AG04449 (cell line): ENCODE data around the gene NLGN1.

Source experiments
- CTCF ChIA-PET: fragments of 350-600 bp; formaldehyde crosslinking; extraction: SDS; loops from one replicate; lab custom pipeline; 2021; ENCODE audit warnings: antibody characterized with exemption; lab: Yijun Ruan, JAX
- POLR2A ChIA-PET: fragments of 400-600, 350-600 bp; formaldehyde crosslinking; extraction: SDS; loops from one replicate; lab custom pipeline; 2020; ENCODE audit warnings: antibody characterized with exemption, inconsistent platforms; lab: Yijun Ruan, JAX
- DNase-seq: peaks from one replicate; pipeline ENCODE4 v3.0.0-alpha.2; 2010; ENCODE audit warnings: low read depth, low spot score
- H3K4me3 ChIP-seq: 2 replicates; pipeline ENCODE4 v1.5.1; 2011; ENCODE audit warnings: low read depth, mild to moderate bottlenecking, control low read depth, low read length
- TF ChIP-seq, protein P1 (sequence below): IDR thresholded peaks from one replicate; pipeline ENCODE4 v1.5.1; 2011; ENCODE audit warnings: mild to moderate bottlenecking, moderate library complexity, low read length, control low read depth, inconsistent platforms; ENCODE audit not compliant: insufficient read depth; ENCODE audit errors: missing control alignments

NLGN1 gene

DNA sequence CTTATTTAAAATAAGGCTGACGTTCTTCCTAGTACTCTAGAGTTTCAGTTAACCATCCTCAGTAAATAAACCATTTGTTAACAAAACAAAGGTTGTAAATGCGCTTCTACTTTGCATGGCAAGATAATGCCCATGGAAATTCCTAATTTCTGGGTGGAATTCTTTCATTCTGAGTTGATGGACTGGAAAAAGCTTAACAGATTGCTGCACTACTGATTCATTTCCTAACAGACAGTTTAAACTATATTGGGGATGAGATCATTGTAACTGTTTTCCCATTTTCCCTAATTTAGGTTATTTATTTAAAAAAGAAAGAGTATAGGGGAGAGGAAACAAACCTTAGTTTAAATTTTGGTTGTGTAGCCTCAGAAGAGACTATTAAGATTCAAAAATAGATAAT is 342.2 kb downstream of the NLGN1 start:
- H3K4me3 ChIP-seq: no peak overlapping the region
- TF ChIP-seq, protein P1, sequence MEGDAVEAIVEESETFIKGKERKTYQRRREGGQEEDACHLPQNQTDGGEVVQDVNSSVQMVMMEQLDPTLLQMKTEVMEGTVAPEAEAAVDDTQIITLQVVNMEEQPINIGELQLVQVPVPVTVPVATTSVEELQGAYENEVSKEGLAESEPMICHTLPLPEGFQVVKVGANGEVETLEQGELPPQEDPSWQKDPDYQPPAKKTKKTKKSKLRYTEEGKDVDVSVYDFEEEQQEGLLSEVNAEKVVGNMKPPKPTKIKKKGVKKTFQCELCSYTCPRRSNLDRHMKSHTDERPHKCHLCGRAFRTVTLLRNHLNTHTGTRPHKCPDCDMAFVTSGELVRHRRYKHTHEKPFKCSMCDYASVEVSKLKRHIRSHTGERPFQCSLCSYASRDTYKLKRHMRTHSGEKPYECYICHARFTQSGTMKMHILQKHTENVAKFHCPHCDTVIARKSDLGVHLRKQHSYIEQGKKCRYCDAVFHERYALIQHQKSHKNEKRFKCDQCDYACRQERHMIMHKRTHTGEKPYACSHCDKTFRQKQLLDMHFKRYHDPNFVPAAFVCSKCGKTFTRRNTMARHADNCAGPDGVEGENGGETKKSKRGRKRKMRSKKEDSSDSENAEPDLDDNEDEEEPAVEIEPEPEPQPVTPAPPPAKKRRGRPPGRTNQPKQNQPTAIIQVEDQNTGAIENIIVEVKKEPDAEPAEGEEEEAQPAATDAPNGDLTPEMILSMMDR: no peak
- ChIA-PET POLR2A (interaction anchor here (0.7 kb wide), 1 partner anchor 641 kb away, joined by 4 read pairs; no protein-coding TSS in a partner anchor), CTCF (no interaction called here)
- no peak for DNase-seq

DNA sequence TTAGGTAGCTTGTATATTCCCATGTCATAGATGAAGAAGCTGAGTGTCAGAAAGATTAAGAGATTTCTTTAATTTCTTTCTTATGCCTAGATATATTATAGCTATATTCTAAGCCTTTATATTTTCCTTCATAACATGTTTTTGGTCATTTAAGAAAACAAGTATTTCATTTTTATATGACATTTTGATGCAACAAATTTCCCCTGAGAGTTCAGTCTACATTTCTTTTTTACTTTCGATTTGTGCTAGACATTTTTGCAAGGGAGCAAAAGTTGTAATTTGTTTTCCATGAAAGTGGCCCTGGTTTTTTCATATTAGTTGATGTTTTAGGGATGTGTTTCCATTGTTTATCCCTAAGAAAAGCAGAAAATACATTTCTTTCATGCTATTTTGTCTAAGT is 344.9 kb downstream of the NLGN1 start:
- TF ChIP-seq, protein P1: no peak
- H3K4me3 ChIP-seq: no peak overlapping the region
- POLR2A ChIA-PET: no interaction called here

DNA sequence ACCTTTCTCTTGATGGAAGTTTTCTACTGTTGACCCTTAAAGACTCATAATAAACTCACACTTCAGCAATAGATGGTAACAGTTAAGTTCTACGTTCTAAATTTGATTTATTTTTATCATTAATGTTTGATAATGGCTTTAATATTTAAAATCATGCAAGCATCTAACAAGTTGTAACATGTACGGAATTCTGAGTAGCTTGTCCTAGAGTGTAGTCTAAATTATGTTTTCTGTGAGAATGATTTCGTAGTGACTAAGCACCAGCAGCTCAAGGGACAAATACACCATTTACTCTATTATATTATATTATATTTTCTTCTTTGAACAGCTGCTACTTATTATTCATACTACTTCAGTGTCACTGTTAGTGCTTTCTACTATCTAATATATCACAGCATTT is 345.6 kb downstream of the NLGN1 start:
- DNase-seq: no peak
- ChIA-PET POLR2A (no interaction called here), CTCF (interaction anchor here (0.8 kb wide), 1 partner anchor 10 kb away, joined by 3 read pairs; no protein-coding TSS in a partner anchor)
- TF ChIP-seq, protein P1: no peak
- no peak overlapping the region for H3K4me3 ChIP-seq

More for the DNA sequence above, 344.9 kb downstream of the NLGN1 start:
- CTCF ChIA-PET: interaction anchor here (1.8 kb wide), 1 partner anchor 10 kb away, joined by 7 read pairs; no protein-coding TSS in a partner anchor
- DNase-seq: no peak

DNA sequence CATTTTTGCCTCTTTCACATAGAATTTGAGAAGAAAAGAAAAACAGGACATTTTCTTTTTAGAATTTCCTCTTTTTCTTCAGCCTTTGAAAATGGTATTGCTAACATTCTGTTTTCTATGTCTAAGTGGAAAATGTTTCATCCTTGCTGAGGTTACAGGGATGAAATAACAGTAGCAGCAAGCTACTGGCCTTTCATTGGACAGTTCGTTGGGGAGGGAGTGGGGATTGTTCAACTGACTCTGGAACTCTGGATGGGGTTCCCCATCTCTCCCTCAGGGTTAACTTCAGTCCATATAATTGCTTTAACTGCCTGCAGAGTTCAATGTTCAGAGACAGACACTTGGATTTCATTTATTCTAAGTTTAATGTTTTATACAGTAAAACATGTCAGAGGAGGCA is 346.0 kb downstream of the NLGN1 start:
- TF ChIP-seq, protein P1: no peak
- ChIA-PET POLR2A (no interaction called here), CTCF (interaction anchor here (0.8 kb wide), 1 partner anchor 10 kb away, joined by 3 read pairs; no protein-coding TSS in a partner anchor)
- DNase-seq: no peak
- H3K4me3 ChIP-seq: no peak overlapping the region

DNA sequence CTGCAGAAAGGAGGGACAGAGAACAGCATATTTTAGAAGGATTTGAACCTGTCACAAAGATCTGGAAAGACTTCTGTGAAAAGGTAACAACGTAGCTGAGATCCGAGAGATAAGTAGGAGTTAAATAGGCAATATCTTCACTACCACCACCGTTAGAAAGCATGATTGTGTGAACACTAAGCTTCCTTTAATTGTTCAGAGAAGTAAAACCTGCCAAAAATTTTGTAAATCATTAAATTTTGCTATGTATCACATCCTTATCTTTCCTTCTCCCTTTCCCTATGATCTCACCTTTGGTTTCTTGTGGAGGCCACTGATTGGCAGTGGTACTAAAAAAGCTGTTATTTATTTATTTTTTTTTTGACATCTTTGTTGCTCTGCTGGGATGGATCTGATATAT is 346.9 kb downstream of the NLGN1 start:
- no peak for DNase-seq
- ChIA-PET CTCF (interaction anchor here (1.0 kb wide), 1 partner anchor 11 kb away, joined by 3 read pairs; no protein-coding TSS in a partner anchor), POLR2A (no interaction called here)
- no peak overlapping the region for H3K4me3 ChIP-seq
- TF ChIP-seq, protein P1: no peak

DNA sequence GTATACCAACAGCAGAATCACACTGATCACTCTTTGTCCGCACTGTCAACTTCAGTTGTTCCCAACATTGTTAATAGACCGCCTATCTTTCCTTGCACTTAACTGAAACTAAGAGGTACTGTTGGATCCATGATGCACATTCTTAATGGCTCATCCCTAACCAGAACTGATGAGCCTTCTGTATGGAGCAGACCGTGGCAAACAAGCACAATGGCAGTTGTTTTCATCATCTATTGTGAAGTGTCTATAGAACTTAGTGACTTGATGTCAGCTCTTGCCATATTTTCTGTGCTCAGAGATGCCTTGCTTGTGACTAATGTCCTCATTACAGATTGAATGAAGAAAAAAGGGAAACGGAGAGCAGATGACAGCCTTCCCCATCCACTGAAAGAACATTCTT is 347.4 kb downstream of the NLGN1 start:
- TF ChIP-seq, protein P1: no peak
- CTCF ChIA-PET: interaction anchor here (1.0 kb wide), 1 partner anchor 12 kb away, joined by 3 read pairs; no protein-coding TSS in a partner anchor
- no peak for DNase-seq
- POLR2A ChIA-PET: no interaction called here
- H3K4me3 ChIP-seq: no peak overlapping the region
